Measurements from ENCODE around the gene ARVCF.
"Not testable (repeated sequence)": the region's sequence is repeated elsewhere in the genome, so short reads cannot be mapped to it uniquely, and the experiment has no call there.

ARVCF gene

DNA sequence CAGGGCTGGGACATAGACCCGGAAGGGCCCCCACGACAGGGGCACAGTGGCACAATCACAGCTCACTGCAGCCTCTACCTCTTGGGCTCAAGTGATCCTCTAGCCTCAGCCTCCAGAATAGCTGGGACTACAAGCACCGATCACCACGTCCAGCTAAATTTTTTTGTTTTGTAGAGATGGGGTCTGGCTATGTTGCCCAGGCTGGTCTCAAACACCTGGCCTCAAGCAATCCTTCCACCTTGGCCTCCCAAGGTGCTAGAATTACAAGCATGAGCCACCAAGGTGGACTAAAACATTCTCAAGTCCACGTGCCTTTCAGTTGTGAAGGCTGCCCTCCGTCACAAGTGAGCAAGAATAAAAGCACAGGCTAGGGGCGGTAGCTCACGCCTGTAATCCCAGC is 85.1 kb downstream of the ARVCF start:
- 94 to 97% methylated on average over 5 to 6 of the region's 8 CpGs for WGBS, 2 experiments (ENCODE audit: insufficient coverage in 2 of 2)

DNA sequence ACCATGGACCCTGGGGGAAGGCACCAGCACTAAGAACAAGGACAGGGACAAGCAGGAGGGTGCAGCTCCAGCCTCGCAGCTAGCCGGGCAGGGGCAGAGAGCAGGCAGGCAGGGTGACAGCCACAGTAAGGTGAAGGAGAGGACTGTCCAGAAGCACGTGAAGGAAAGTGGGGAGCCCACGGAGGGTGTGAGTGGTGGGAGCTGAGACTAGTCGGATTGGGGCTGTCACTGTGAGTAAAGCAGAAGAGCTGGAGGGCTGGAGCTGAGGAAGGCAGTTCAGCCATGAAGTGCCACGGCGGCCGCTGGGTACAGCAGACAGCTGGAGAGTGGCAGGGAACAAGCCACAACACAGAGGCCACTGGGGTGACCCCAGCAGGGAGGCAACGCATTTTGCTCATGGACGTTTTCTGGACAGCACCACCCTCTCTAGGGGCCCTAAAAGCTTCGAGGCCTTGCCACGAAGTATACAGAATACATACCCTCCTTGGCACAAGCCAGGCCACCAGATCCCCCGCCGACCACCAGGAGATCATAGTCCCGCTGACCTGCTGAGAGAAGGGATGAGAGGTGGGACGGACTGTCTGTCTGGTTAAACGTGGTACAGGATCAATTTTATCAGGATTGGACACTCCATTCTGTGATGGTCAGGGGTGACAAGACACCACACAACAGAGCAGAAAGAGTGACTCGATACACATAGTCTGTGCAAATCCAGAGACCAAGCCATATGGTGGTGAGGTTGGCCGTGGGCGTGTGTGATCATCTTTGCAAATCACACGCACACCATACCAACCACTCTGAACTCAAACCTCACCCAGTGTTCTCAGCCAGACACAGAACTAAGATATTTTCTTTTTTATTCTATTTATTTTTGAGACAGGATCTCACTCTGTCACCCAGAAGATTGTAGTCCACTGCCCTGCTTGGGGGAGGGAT is 85.8 kb downstream of the ARVCF start:
- peaks cover 3% of the 10 kb centered on the region for H3K9me3 ChIP-seq (ENCODE audit: control insufficient read depth, low read length)
- peaks cover 2% of the 10 kb centered on the region for H3K36me3 ChIP-seq (ENCODE audit: control insufficient read depth, insufficient read depth, low read length)
- no peaks in the 10 kb centered on the region for H3K4me1 ChIP-seq (ENCODE audit: control insufficient read depth, insufficient read depth, low read length, poor library complexity, severe bottlenecking)
- WGBS, 2 experiments (ENCODE audit: insufficient coverage in 2 of 2): 95 to 96% methylated on average over 13 to 14 of the region's 21 CpGs
- H3K4me3 ChIP-seq (ENCODE audit: extremely low read depth, insufficient read depth, low read length, poor library complexity, severe bottlenecking): no peak overlapping the region
- H3K27ac ChIP-seq (ENCODE audit: low read depth, low read length, severe bottlenecking): no peak overlapping the region

More for the DNA sequence above, 85.1 kb downstream of the ARVCF start:
- H3K27ac ChIP-seq (ENCODE audit: low read depth, low read length, severe bottlenecking): no peak overlapping the region
- peaks cover 4% of the 10 kb centered on the region for H3K36me3 ChIP-seq (ENCODE audit: control insufficient read depth, insufficient read depth, low read length)
- no peak overlapping the region for H3K4me3 ChIP-seq (ENCODE audit: extremely low read depth, insufficient read depth, low read length, poor library complexity, severe bottlenecking)
- peaks cover 10% of the 10 kb centered on the region for H3K9me3 ChIP-seq (ENCODE audit: control insufficient read depth, low read length)
- H3K4me1 ChIP-seq (ENCODE audit: control insufficient read depth, insufficient read depth, low read length, poor library complexity, severe bottlenecking): no peaks in the 10 kb centered on the region

GRCh38 chr22:19929586-19930550 is 86.8 kb downstream of the ARVCF start:
- Histone ChIP-seq H3K36me3 (ENCODE audit: control insufficient read depth, insufficient read depth, low read length) (no peaks in the 10 kb centered on the region), H3K9me3 (ENCODE audit: control insufficient read depth, low read length) (no peaks in the 10 kb centered on the region), H3K4me3 (ENCODE audit: extremely low read depth, insufficient read depth, low read length, poor library complexity, severe bottlenecking) (no peak overlapping the region), H3K27ac (ENCODE audit: low read depth, low read length, severe bottlenecking) (no peak overlapping the region), H3K4me1 (ENCODE audit: control insufficient read depth, insufficient read depth, low read length, poor library complexity, severe bottlenecking) (no peaks in the 10 kb centered on the region)
- WGBS, 2 experiments (ENCODE audit: insufficient coverage in 2 of 2): 93 to 97% methylated on average over 21 of the region's 21 CpGs

DNA sequence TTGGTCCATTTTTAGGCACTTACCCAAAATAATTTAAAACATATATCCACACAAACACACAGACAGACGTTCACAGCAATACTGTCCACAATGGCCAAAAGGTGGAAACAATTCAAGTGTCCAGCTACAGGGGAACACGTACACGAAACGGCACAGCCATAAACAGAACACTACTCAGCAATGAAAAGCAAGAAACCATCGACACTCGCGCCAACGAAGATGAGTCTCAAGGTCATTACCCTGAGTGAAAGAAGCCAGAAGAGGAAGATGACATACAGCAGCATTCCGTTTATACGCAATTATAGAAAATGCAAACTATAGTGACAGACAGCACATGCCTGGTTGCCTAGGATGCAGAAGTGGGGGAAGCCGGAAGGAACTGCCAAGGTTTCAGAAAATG is 88.4 kb downstream of the ARVCF start:
- H3K27ac ChIP-seq (ENCODE audit: low read depth, low read length, severe bottlenecking): no peak overlapping the region
- no peaks in the 10 kb centered on the region for H3K36me3 ChIP-seq (ENCODE audit: control insufficient read depth, insufficient read depth, low read length)
- no peak overlapping the region for H3K4me3 ChIP-seq (ENCODE audit: extremely low read depth, insufficient read depth, low read length, poor library complexity, severe bottlenecking)
- H3K9me3 ChIP-seq (ENCODE audit: control insufficient read depth, low read length): no peaks in the 10 kb centered on the region
- H3K4me1 ChIP-seq (ENCODE audit: control insufficient read depth, insufficient read depth, low read length, poor library complexity, severe bottlenecking): no peaks in the 10 kb centered on the region
- 96% methylated on average over 8 to 11 of the region's 11 CpGs for WGBS, 2 experiments (ENCODE audit: insufficient coverage in 2 of 2)

DNA sequence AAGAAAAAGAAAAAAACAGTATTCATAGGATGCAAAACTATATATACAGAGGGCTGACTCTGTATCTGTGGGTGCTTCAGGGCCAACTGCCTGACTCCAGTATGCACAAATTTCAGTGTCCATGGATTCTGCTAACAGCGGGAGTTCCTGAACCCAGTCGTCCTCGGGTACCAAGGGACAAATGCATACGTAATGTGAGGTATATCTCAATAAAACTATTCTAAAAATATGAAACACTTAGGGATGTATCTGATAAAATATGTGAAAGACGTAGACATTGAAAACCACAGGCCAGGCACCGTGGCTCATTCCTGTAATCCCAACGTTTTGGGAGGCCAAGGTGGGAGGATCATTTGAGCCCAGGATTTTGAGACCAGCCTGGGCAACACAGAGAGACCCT is 88.9 kb downstream of the ARVCF start:
- no peak overlapping the region for H3K4me3 ChIP-seq (ENCODE audit: extremely low read depth, insufficient read depth, low read length, poor library complexity, severe bottlenecking)
- WGBS, 2 experiments (ENCODE audit: insufficient coverage in 2 of 2): 80 to 89% methylated on average over 3 of the region's 7 CpGs
- H3K36me3 ChIP-seq (ENCODE audit: control insufficient read depth, insufficient read depth, low read length): no peaks in the 10 kb centered on the region
- no peak overlapping the region for H3K27ac ChIP-seq (ENCODE audit: low read depth, low read length, severe bottlenecking)
- H3K9me3 ChIP-seq (ENCODE audit: control insufficient read depth, low read length): no peaks in the 10 kb centered on the region
- no peaks in the 10 kb centered on the region for H3K4me1 ChIP-seq (ENCODE audit: control insufficient read depth, insufficient read depth, low read length, poor library complexity, severe bottlenecking)

DNA sequence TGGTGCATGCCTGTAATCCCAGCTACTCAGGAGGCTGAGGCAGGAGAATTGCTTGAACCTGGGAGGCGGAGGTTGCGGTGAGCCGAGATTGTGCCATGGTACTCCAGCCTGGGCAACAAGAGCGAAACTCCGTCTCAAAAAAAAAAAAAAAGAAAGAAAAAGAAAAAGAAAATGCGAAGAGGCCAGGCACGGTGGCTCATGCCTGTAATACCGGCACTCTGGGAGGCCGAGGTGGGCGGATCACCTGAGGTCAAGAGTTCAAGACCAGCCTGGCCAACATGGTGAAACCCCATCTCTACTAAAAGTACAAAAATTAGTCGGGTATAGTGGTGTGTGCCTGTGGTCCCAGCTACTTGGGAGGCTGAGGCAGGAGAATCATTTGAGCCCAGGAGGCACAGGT is 90.6 kb downstream of the ARVCF start:
- not testable (repeated sequence) for H3K4me1 ChIP-seq (ENCODE audit: control insufficient read depth, insufficient read depth, low read length, poor library complexity, severe bottlenecking); H3K9me3 ChIP-seq (ENCODE audit: control insufficient read depth, low read length); H3K27ac ChIP-seq (ENCODE audit: low read depth, low read length, severe bottlenecking); H3K4me3 ChIP-seq (ENCODE audit: extremely low read depth, insufficient read depth, low read length, poor library complexity, severe bottlenecking); H3K36me3 ChIP-seq (ENCODE audit: control insufficient read depth, insufficient read depth, low read length)
- 90 to 96% methylated on average over 4 to 9 of the region's 11 CpGs for WGBS, 2 experiments (ENCODE audit: insufficient coverage in 2 of 2)

DNA sequence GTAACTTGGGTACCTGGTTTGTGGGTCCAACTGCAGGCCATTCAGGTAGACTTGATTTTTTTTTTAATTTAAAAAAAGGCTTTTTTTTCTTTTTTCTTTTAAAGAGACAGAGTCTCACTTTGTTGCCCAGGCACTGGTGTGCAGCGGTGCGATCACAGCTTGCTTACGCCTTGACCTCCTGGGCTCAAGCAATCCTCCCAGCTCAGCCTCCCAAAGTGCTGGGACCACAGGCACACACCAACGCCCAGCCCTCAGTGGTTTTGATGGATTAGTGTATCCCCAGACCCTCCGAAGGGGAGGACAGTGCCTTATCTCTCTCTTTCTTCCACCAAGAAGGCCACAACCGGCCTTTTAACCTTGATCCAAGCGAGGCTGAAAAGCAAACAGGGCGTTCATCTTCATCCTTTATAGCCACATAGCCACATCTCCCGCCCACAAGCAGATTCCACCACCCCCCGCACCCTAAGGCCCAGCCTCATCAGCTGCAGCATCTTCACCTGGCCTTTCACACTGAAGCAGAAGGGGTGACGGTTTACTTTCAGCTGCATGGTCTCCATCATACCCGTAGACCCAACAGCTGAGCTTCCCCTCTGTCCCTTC is 92.6 kb downstream of the ARVCF start:
- Histone ChIP-seq H3K4me1 (ENCODE audit: control insufficient read depth, insufficient read depth, low read length, poor library complexity, severe bottlenecking) (no peaks in the 10 kb centered on the region), H3K4me3 (ENCODE audit: extremely low read depth, insufficient read depth, low read length, poor library complexity, severe bottlenecking) (no peak overlapping the region), H3K9me3 (ENCODE audit: control insufficient read depth, low read length) (no peaks in the 10 kb centered on the region), H3K27ac (ENCODE audit: low read depth, low read length, severe bottlenecking) (no peak overlapping the region), H3K36me3 (ENCODE audit: control insufficient read depth, insufficient read depth, low read length) (no peaks in the 10 kb centered on the region)
- WGBS, 2 experiments (ENCODE audit: insufficient coverage in 2 of 2): 84 to 98% methylated on average over 7 to 10 of the region's 12 CpGs

DNA sequence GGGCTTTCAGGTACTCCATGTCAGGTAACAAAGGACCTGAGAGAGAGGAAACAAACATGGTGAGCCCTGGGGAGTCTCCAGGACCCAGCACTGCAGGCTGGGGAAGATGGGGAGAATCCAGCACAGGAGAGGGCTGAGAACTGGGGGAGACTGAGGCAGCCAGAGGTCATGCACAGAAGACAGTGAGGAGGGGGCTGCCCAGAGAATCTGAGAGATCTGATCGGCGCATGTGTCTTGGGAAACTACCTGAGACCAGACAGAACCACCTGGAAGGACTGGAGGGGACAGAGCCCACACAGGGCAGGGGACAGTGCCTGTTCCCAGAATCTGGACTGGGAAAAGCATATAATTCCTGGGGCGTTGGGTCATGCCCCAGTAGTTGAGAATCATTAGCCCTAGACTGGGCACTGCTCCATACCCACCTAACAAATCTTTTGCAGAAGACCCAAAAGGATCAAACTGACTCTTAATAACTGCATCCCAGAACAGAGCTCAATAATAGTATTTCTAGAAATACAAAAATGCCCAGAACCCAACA is 95.0 kb downstream of the ARVCF start:
- H3K36me3 ChIP-seq (ENCODE audit: control insufficient read depth, insufficient read depth, low read length): peaks cover 4% of the 10 kb centered on the region
- no peaks in the 10 kb centered on the region for H3K4me1 ChIP-seq (ENCODE audit: control insufficient read depth, insufficient read depth, low read length, poor library complexity, severe bottlenecking)
- no peaks in the 10 kb centered on the region for H3K9me3 ChIP-seq (ENCODE audit: control insufficient read depth, low read length)
- no peak overlapping the region for H3K27ac ChIP-seq (ENCODE audit: low read depth, low read length, severe bottlenecking)
- H3K4me3 ChIP-seq (ENCODE audit: extremely low read depth, insufficient read depth, low read length, poor library complexity, severe bottlenecking): no peak overlapping the region
- WGBS, 2 experiments (ENCODE audit: insufficient coverage in 2 of 2): 72 to 80% methylated on average over 3 of the region's 3 CpGs
